ENCODE measurements around the gene GNA12.
A peak's percentile ranks its signal among the peaks of the same experiment; 100 is the strongest.

GNA12 gene

DNA sequence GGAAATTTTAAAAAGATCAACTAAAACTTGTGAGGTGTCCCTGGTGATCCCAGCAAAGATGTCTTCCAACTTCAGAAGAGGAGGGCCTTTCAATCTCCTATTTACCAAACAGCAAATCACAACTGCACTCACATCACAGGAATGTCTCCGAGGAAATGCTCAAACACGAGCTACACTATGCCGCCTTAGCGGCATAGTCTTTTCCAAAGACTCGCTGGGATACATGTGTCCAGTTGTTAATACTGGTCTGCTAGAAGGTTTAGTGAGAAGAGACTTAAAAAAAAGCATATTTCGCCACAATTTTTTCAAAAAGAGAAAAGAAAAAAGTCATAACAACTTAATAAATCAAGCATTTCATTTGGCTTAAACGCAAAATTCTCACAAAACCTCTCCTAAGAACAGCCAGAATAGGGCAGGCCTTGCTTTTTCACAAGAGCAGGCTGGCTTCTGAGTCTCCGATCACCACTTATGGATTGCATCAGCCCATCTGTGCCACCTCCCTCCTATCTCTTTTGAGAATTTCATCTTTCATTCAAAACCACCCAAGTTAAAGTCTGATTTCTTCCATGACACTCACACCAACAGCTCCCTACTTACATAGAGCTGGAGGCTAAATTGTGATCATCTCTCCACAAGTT is 66.1 kb downstream of the GNA12 start:
- no peak for DNase-seq (ENCODE audit: low spot score)

- DNase-seq (ENCODE audit: low spot score): no peak
These were observed 67.7 kb downstream of the GNA12 start for GRCh38 chr7:2776401-2776800.

DNA sequence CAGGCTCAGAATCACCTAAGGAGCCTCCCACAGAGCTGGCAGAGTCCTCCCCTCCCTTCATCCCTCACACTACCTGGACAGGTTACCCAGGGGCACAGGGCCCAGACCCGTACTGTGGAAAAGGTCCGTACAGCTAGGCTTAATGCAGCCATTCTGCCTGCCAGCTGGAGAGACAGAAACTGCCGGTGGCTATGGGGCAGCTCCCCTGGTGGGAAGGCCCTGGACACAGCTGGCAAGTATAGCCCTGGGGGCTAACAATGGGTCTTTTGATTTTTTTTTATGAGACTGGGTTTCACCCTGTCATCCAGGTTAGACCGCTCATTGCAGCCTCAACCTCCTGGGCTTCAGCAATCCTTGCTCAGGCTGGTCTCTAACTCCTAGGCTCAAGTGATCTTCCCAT is 68.3 kb downstream of the GNA12 start:
- no peak for DNase-seq (ENCODE audit: low spot score)

- DNase-seq (ENCODE audit: low spot score): no peak
These were observed 68.7 kb downstream of the GNA12 start for GRCh38 chr7:2775376-2775775.

- no peak for DNase-seq (ENCODE audit: low spot score)
These were observed 69.2 kb downstream of the GNA12 start for GRCh38 chr7:2774935-2775334.

DNA sequence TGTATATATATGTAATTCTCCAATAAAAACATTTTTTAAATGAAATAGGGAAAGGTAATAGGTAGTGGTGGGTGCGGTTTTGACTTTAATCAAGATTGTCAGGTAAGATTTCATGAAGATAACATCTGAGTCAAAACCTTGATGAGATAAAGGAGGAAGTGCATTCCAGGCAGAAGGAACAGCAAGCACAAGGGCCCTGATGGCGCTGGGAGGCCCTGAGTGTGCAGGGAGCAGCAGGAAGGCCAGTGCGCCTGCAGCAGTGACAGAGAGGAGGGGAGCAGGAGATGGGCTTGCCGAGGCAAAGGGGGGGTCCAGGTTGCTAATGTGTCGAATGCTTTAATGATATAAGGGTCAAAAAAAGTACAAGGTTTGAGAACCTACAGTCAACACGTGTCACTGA is 69.8 kb downstream of the GNA12 start:
- no peak for DNase-seq (ENCODE audit: low spot score)

GRCh38 chr7:2773608-2774007 is 70.5 kb downstream of the GNA12 start:
- no peak for DNase-seq (ENCODE audit: low spot score)

DNA sequence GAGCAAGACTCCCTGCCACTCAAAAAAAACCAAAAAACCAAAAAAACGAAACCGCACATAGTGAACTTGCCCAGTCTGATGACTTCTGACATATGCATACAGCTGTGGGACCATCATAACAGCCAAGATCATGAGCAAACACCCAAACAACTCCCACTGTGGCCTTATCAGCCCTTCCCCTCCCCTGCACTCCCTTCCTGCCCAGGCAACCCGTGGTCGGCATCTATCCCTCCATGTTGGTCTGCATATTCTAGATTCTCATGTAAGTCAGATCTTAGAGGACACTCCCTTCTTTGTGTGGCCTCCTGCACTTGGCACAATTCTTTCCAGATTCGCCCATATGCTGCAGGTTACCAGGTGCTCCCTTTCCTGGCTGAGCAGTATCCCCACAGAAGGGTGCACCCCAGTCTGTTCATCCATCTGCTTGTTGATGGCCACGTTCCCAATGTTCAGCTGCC is 72.8 kb downstream of the GNA12 start:
- DNase-seq (ENCODE audit: low spot score): no peak

DNA sequence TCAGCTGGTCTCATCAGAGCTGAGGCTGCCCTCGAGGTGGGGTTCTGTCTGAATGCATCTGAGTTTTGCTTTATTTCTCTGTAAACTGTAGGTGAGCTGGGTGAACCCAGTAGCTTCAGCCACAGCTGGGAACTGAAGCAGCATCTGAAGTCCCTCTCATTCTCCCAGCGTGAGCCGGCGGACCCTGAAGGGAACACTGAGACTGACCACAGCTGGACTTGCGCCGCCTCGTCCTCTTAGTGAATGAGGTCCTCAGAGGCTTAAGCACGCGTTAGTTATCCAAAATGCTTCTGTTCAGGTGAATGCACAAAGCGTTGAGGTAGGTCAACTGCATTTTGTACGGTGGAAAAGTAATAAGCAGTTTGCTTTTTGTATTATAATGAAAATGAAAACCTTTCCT is 79.5 kb downstream of the GNA12 start:
- DNase-seq (ENCODE audit: low spot score): no peak

DNA sequence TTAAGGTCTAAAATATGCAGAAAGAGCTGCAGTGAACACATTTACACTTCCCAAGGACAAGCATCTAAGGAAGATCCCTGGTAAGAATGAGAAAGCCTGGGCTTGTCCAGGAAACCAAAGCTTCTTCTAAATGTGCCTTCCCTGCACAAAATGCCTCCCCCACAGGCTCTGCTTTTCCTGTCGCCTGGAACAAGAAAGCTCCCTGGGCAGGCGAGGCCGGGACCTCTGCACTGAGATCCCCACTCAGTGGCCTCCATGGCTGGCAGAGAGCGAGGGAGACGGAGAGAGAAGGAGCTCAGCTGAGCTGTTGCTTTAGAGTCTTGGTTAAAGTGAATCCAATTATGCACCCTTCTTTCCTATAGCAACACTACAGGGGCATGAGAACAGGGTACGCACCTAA is 80.5 kb downstream of the GNA12 start:
- no peak for DNase-seq (ENCODE audit: low spot score)

DNA sequence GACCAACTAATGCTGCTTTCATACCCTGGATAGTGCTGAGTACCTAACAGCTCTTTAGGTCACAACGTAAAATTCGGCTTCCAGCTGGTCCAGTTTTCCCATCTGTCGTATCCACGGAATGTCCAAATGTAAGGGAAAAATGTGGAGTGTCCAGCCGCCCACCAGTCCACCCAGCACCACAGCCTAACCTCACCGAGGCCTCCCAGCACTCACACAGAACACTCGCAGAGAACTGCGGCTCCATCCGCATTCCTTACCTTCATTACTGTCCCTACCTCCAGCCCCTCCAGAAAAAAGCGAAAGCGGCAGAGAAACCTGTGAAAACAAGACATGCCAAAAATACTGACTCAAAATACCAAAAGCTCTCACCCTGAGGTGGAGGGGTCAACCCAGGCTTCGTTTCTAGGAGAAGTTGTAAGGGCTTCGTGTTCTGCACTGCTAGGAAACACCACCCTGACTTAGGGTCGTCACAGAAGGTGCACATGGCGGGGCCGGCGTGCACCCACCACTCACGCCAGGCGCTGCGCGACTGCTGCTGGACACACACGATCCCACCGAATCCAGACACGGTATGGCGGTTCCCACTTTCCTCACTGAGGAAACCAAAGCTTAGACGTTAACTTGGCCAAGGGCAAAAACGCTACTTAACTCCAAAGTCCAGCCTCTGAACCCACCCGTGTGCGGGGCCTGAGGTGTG is 82.2 kb downstream of the GNA12 start:
- no peak for DNase-seq (ENCODE audit: low spot score)

DNA sequence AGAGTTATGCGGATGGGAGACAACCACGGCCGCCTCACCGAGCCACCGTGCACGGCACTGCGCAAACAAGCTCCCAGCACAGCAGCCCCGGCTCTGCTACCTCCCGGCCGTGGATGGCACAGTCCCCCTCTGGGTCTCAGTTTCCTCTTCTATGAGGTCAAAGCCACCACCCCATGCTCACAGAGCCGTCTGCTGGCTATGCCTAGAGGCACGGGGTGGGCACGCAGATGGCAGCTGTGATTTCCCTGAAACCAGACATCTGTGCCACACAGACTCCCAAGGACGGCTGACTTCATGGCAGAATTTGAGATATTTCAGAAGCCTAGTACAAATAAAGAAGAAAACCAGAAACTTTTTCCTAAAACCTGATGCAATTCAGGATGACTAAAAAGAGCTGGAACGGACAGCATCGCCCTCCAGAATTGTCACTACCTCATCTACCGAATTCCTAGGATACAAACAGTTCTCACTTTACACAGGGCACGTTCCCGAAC is 82.9 kb downstream of the GNA12 start:
- DNase-seq (ENCODE audit: low spot score): no peak

- DNase-seq (ENCODE audit: low spot score): peak; percentile 67
These were observed 83.8 kb downstream of the GNA12 start for GRCh38 chr7:2760098-2760889.

GRCh38 chr7:2759736-2760097 is 84.4 kb downstream of the GNA12 start:
- no peak for DNase-seq (ENCODE audit: low spot score)

DNA sequence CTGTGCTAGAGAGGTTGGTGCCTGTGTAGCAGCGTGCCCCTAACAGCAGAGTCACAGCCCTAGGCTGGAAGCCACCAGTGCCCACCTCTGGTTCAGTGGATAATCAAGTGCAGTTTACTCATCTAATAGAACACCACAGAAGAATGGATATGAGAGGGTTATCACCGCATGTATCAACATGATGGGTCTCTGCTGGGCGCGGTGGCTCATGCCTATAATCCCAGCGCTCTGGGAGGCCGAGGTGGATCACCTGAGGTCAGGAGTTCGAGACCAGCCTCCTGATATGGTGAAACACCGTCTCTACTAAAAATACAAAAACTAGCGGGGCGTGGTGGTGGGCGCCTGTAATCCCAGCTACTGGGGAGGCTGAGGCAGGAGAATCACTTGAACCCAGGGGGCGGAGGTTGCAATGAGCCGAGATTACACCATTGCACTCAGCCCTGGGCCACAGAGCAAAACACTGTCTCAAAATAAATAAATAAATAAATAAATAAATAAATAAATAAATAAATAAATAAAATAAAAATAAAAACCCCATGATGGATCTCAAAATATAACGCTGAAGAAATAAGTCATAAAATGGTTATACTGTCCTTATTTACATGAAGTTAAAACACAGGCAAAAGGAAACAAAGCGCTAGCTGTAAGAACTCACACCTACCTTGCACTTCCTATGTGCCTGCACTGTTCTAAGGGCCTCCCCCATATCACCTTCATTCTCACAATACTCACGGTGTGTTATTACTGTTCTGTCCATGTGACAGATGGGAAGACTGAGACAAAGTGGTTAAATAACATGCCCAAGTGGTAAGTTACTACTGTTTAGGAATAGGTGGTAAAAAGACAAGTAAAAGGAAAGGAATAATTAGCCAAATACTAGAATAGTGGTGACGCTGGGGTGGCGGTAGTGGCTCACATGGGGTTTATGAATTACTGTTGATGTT is 85.2 kb downstream of the GNA12 start:
- no peak for DNase-seq (ENCODE audit: low spot score)

DNA sequence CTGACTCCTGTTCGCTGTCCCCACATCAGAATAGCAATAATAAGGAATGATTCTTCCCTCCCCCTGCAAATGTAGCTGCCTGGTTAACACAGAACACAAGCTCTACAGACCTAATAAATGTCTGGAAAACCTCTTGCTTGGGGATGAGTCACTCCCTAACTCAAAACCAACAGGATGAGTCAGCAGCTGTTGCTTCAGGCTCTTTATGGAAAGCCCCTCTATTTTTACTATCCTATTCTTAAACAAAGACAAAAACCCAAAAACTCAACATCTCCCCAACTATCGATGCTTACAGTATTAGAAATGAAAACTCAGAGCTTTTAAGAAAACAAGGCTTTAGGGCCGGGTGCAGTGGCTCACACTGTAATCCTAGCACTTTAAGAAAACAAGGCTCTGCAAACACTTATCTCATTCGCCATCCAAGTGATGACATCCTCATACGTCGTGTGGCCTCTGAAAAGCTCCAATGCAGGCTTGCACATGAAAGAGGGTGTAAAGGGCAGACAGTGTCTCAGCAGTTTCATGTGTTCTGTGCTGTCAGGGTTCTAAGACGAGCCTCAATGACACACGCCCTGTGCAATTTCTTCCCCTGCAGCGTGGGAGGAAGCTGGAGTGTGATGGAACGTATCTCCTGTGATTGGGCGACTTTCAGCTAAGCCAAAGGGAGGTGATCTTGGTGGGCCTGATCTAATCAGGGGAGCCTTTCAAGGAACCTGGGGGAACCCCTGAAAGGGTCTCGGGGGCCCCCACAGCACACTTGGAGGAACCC is 86.0 kb downstream of the GNA12 start:
- peak; percentile 55 for DNase-seq (ENCODE audit: low spot score)

GRCh38 chr7:2757361-2757903 is 86.7 kb downstream of the GNA12 start:
- no peak for DNase-seq (ENCODE audit: low spot score)

DNA sequence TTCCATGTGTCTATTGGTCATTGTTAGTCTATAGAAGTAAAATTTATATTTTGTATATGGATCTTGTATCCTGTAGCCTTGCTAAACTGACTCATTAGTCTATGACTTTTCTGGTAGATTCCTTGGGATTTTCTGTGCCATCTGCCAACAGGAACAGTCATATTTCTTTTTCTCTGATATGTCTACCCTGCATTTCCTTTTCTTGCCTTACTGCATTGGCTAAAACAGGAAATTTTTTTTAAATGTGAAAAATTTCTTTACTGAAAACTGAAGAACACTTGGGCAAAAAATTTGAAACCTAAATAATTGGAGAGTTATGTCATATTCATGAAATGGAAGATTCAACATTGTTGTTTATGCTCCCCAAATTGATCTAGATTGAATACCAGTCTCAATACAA is 88.6 kb downstream of the GNA12 start:
- DNase-seq (ENCODE audit: low spot score): no peak

DNA sequence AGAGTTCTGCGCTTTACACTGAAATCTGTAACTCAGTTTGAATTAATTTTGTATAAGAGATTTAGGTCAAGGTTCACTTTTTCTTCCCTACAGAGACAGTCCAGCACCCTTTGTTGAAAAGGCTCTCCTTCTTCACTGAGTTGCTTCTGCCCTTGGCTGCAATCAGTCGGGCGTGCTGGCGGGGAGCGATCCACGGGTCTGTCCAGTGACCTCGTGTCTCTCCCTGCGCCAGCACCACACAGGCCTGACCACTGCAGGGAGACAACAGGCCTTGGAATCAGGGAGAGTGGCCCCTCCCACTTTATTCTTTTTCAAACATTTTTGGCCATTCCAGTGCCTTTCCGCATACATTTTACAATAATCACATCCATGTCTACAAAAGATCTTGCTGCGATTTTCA is 89.2 kb downstream of the GNA12 start:
- DNase-seq (ENCODE audit: low spot score): no peak

DNA sequence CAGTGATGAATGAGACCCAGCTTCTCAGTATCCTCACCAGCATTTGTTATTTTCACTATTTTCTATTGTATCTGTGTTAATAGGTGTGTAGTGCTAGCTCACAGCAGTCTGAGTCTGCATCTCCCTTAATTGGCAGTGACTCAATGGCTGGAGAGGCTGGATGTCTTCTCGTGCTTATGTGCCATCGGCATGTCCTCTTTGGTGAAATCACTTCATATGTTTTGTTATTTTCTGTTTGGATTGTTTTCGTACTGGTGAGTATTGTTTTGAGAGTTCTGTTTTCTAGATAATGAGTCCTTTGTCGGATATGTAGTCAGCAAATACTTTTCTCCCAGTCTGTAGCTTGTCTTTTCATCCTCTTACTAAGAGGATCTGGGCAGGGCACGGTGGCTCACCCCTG is 90.0 kb downstream of the GNA12 start:
- no peak for DNase-seq (ENCODE audit: low spot score)

- DNase-seq (ENCODE audit: low spot score): no peak
These were observed 91.0 kb downstream of the GNA12 start for GRCh38 chr7:2753148-2753547.

Data from HuH-7.5 (cell line).